NCI-H69 (cell line): ENCODE results near the gene TUBGCP5.
A peak's percentile ranks its signal among the peaks of the same experiment; 100 is the strongest.

Experiments used
- DNase-seq: peaks from one replicate; lab custom pipeline; 2025; lab: John Stamatoyannopoulos, UW

The TUBGCP5 gene

GRCh38 chr15:22978691-22979237 is 60.6 kb downstream of the TUBGCP5 start:
- peak; percentile 77 for DNase-seq

- no peak for DNase-seq
These were observed 64.6 kb downstream of the TUBGCP5 start for GRCh38 chr15:22974745-22975144.

DNA sequence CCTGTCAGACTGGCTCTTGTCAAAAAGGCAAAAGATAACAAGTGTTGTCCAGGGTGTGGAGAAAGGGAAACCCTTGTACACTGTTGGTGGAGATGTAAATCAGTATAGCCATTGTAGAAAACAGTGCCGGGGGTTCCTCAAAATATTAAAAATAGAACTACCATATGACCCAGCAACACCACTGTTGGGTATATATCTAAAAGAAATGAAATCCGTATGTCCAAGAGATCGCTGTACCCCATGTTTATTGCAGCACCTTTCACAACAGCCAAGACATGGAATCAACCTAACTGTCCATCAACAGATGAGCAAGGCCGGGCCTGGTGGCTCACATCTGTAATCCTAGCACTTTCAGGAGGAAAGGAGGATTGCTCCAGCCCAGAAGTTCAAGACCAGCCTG is 65.4 kb downstream of the TUBGCP5 start:
- no peak for DNase-seq

DNA sequence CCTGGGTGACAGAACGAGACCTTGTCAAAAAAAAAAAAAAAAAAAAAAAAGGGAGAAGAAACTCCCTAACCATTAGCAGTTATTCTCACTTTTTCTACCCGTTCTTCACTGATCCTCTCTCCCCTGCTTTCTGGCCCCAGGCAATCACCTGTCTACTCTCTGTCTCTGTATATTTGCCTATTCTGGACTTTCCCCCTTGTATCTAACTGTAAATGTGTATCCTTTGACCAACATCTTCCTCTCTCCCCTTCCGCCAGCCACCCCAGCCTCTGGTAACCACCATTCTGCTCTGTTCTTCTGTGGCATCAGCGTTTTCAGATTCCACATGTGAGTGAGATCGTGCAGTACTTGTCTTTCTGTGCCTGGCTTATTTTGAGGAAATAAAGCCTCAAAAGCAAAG is 66.1 kb downstream of the TUBGCP5 start:
- DNase-seq = no peak

GRCh38 chr15:22969489-22969888 is 69.9 kb downstream of the TUBGCP5 start:
- DNase-seq = no peak

DNA sequence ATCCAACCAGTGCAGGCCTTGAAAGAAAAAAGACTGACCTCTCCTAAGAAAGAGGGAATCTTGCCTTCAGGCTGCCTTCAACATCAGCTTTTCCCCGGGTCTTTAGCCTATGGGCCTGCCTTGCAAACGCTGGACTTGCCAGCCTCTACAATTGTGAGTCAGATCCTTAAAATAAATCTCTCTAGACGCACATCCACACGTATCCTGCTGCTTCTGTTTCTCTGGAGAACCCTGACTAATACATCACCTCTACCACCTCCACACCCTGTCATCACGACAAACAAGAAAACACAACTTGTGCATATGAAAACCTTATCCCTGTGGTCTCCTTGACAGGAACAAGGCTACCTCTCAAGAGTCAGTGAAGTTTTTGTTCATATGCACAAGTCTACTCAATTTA is 71.0 kb downstream of the TUBGCP5 start:
- no peak for DNase-seq

- no peak for DNase-seq
These were observed 72.1 kb downstream of the TUBGCP5 start for GRCh38 chr15:22967084-22967770.

GRCh38 chr15:22966321-22967083 is 72.9 kb downstream of the TUBGCP5 start:
- no peak for DNase-seq

DNA sequence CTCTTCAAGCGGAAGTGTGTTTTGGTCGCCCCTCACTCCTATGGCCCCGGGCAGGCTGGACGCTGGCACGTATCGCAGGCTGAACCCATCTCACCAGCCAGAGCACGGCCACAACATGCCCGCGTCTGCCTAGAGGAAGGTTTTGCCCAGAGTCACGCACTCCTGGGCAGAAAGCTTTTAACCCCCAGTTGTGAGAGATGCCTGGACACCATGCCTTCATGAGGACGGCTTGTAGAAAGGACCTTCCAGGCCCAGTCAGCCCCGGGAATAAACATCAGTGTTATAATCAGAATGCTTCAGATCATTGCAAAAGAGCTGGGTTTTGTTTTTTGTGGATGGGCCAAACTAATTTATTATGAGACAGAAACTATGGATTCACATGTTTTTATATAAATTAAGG is 75.7 kb downstream of the TUBGCP5 start:
- no peak for DNase-seq

DNA sequence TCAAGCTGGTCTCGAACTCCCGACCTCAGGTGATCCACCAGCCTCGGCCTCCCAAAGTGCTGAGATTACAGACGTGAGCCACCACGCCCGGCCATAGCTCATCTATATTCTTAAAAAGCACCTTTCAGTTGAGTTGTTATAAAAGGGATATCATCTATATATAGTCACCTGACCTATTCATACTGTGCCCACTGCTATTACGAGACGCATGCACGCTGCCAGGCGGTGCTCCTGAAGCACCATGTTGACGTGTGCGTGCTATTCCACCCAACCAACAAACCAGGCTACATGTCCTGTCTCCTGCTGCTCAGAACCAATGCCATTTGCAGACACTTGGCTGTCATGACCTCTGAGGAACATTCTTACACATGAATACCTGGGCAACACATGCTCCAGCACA is 76.8 kb downstream of the TUBGCP5 start:
- no peak for DNase-seq

GRCh38 chr15:22961762-22962161 is 77.6 kb downstream of the TUBGCP5 start:
- no peak for DNase-seq

DNA sequence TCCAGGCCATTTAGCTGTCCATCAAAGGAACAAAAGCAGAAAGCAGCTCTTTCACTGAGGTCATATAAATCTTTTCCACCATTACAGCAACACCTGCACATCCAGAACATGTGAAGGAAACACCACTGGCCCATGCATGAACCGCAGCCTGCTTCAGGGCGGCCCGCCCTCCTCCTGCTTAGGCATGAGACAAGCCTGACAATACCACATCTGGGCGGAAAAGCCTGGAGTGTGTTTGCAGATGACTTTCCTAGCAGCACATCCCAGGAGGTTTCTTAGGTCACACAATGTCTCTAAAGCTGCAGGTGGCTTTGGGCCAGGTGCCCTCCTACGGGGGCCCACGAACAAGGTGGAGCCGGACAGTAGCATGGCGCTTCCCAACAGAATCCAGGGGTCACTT is 78.8 kb downstream of the TUBGCP5 start:
- DNase-seq = peak; percentile 15

GRCh38 chr15:22960126-22960525 is 79.2 kb downstream of the TUBGCP5 start:
- no peak for DNase-seq

- DNase-seq = no peak
These were observed 79.9 kb downstream of the TUBGCP5 start for GRCh38 chr15:22959321-22960101.

DNA sequence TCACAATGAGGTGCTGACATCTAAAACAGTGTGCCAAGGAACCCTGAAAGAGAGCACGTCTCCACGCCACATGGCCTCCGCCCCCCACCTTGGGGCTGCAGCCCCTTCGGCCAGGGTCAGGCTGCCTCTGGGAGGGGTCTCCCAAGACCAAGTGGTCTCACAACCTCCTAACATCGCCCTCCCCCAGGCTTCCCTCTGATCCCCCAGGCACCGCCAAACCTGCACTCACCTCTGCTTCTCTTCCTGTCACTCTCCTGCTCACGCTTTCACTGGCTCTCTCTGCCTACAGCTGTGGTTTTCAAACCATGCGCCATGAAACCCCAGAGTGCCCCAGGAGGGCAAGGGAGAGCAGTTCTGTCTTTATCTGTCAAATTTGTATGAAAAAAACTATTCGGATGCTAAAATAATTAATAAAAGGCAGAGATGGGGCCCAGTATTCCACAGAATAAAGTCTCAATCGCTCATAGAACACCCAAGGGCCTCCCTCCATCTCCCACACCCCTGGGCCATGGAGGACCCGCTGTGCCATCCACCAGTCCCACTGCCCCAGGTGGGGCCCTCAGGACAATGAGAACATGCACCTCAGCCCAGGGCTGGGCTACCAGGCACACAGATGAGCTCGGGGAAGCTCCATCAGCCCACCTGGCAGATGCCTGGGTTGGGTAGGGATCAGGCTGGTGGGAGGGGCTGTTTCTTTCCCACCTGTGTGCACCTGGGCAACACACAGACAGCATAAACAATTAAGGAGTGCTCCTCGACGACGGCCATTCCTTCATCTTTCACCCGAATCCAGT is 80.7 kb downstream of the TUBGCP5 start:
- DNase-seq = no peak

DNA sequence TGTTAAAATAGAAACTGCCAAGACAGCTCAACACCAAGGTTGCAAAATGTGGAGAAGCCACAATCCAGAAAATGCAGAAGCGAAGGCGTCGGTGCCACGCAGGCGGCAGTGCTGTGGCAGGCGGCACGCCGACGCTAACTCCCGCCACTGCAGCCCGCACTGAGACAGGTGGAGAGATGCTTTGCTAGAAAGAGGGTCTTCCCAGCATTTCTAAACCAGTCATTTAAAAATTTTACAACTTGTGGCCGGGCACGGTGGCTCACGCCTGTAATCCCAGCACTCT is 82.5 kb downstream of the TUBGCP5 start:
- DNase-seq = no peak

- DNase-seq = peak; percentile 6
These were observed 83.0 kb downstream of the TUBGCP5 start for GRCh38 chr15:22956257-22956977.

- DNase-seq = no peak
These were observed 83.7 kb downstream of the TUBGCP5 start for GRCh38 chr15:22955544-22956119.

DNA sequence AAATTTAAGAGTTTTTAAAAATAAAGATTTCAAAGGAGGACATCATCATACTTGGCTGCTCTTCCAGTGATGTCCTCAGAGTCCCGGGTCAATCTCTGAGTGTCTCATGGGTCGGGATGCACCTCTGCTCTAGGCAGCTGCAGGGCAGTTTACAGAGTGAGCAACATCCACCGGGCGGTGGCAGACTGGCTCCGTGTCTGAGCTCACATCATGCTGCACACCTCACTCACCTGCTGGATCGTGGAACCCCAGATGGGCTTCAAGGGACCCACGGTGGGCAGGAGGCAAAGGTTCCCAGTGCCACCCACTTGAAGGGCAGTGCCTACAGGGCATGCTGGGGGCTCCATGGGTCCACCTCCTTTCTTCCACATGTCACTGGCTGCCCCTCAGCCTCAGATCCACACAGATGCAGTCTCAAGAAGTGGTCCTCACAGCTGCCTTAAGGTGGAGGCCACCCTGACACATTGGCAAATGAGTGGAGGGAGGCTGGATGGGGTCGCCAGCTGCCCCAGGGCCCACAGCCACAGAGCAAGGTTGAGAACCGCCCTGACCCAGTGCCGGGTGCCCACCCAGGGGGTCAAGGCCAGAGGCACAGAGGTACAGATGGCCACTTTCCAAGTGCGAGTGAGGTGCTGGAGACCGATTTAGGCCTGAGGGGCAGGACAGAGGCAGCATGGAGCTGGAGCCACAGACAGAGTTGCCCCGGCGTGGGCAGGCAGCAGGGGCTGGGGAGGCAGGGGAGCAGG is 84.4 kb downstream of the TUBGCP5 start:
- no peak for DNase-seq

GRCh38 chr15:22954326-22954725 is 85.0 kb downstream of the TUBGCP5 start:
- DNase-seq = no peak
